GM12878 (cell line): ENCODE data around the gene BFSP1. TPM values are rescaled to one million over a fixed set of nuclear protein-coding genes. Genes with fewer than 3 reads are reported as not detected.

Experiments used
- ATAC-seq: fragments of 200-7000 bp; cut with Tn5 transposase; 3 replicates; pipeline ENCODE4 v1.9.1; 2020; ENCODE audit warnings: mild to moderate bottlenecking, moderate library complexity
- BruUV-seq: library from RNA; stranded (reverse); fragments of 400-500 nt; replicated peaks from 2 replicates; lab custom pipeline; 2021; lab: Mats Ljungman, UMichigan
- CTCF ChIA-PET: fragments of 300-600 bp; sonication (Branson Sonifier 250); formaldehyde crosslinking; extraction: SDS; loops from one replicate; lab custom pipeline; 2021; ENCODE audit warnings: inconsistent platforms; lab: Yijun Ruan, JAX
- POLR2A ChIA-PET: fragments of 350-600 bp; formaldehyde crosslinking; extraction: SDS; loops from one replicate; lab custom pipeline; 2021; ENCODE audit warnings: inconsistent platforms; lab: Charles Lee
- RAD21 ChIA-PET: fragments of 300-600 bp; sonication (Branson Sonifier 250); formaldehyde crosslinking; loops from one replicate; lab custom pipeline; 2023; ENCODE audit warnings: antibody characterized with exemption; ENCODE audit not compliant: unreplicated experiment; lab: Charles Lee
- SMC1A ChIA-PET: fragments of 300-600 bp; sonication (Branson Sonifier 250); formaldehyde crosslinking; loops from one replicate; lab custom pipeline; 2023; ENCODE audit not compliant: unreplicated experiment, uncharacterized antibody; lab: Charles Lee
- DNase-seq: peaks from one replicate; pipeline ENCODE4 v3.0.0-alpha.2; 2011; ENCODE audit warnings: low read depth, low spot score
- FAIRE-seq: peaks from 3 replicates; lab custom pipeline; 2011; peaks lifted over from hg19 to GRCh38; lab: Jason Lieb, UNC
- H2AFZ ChIP-seq: 2 replicates; pipeline ENCODE4 v1.6.0; 2011; ENCODE audit warnings: low read depth, low read length, control low read depth; ENCODE audit not compliant: control insufficient read depth
- H3K27ac ChIP-seq: 2 replicates; pipeline ENCODE4 v1.5.1; 2011; ENCODE audit warnings: control low read depth; ENCODE audit not compliant: control insufficient read depth, insufficient read depth
- H3K27me3 ChIP-seq, 2 experiments: replicated peaks in 1 of 2; 2 replicates each; pipeline versions ENCODE4 v1.6.0 to v1.6.1; 2011; ENCODE audit warnings: low read length in 1 of 2; ENCODE audit not compliant: control insufficient read depth in 2 of 2, insufficient read depth in 2 of 2
- H3K36me3 ChIP-seq, 2 experiments: 2 replicates each; pipeline ENCODE4 v1.5.1; 2011; ENCODE audit warnings: low read length in 1 of 2; ENCODE audit not compliant: control insufficient read depth in 2 of 2, insufficient read depth in 2 of 2
- H3K4me1 ChIP-seq: 2 replicates; pipeline ENCODE4 v1.6.1; 2011; ENCODE audit warnings: mild to moderate bottlenecking, low read length, moderate library complexity, mixed read lengths; ENCODE audit not compliant: control insufficient read depth, insufficient read depth
- H3K4me2 ChIP-seq: 2 replicates; pipeline ENCODE4 v1.6.0; 2011; ENCODE audit warnings: control low read depth; ENCODE audit not compliant: control insufficient read depth, insufficient read depth
- H3K4me3 ChIP-seq: fragments of 200-600 bp; sonication (generic); 2 replicates; pipeline ENCODE4 v1.5.1; 2016
- H3K79me2 ChIP-seq: 2 replicates; pipeline ENCODE4 v1.6.0; 2011; ENCODE audit warnings: low read length; ENCODE audit not compliant: control insufficient read depth, insufficient read depth
- H3K9ac ChIP-seq: 2 replicates; pipeline ENCODE4 v1.8.0; 2011; ENCODE audit warnings: low read length, control low read depth, mixed read lengths; ENCODE audit not compliant: control insufficient read depth, insufficient read depth
- H3K9me3 ChIP-seq: replicated peaks from 3 replicates; pipeline ENCODE4 v1.5.1; 2011; ENCODE audit warnings: mild to moderate bottlenecking, low read length; ENCODE audit not compliant: control insufficient read depth, insufficient read depth
- H4K20me1 ChIP-seq: 2 replicates; pipeline ENCODE4 v1.6.0; 2011; ENCODE audit not compliant: control insufficient read depth, insufficient read depth
- BMI1 ChIP-seq: fragments of 450-650 bp; IDR thresholded peaks from 2 replicates; pipeline ENCODE4 v1.6.1; 2016; ENCODE audit warnings: mild to moderate bottlenecking, moderate library complexity, borderline replicate concordance
- CBX3 ChIP-seq: fragments of 200-600 bp; sonication (generic); IDR thresholded peaks from 2 replicates; pipeline ENCODE4 v1.6.1; 2016; ENCODE audit warnings: low read depth, borderline replicate concordance
- E2F4 ChIP-seq: IDR thresholded peaks from 2 replicates; pipeline ENCODE4 v1.6.1; 2012; ENCODE audit warnings: low read depth, low read length, improper control_type of control experiment
- IRF3 ChIP-seq: fragments of 450-650 bp; IDR thresholded peaks from 2 replicates; pipeline ENCODE4 v1.6.1; 2014; ENCODE audit warnings: mild to moderate bottlenecking
- IRF5 ChIP-seq: fragments of 450-650 bp; IDR thresholded peaks from 2 replicates; pipeline ENCODE4 v1.6.1; 2017; ENCODE audit warnings: borderline replicate concordance
- MLLT1 ChIP-seq: fragments of 450-650 bp; IDR thresholded peaks from 2 replicates; pipeline ENCODE4 v1.6.1; 2016; ENCODE audit warnings: mild to moderate bottlenecking
- NKRF ChIP-seq: fragments of 450-650 bp; conservative IDR thresholded peaks from 2 replicates; pipeline ENCODE4 v1.6.1; 2017; ENCODE audit warnings: mild to moderate bottlenecking, moderate library complexity
- PAX8 ChIP-seq: fragments of 450-650 bp; IDR thresholded peaks from 2 replicates; pipeline ENCODE4 v1.6.1; 2017; ENCODE audit warnings: mild to moderate bottlenecking, moderate library complexity
- PML ChIP-seq: IDR thresholded peaks from 2 replicates; pipeline ENCODE4 v1.6.1; 2012; ENCODE audit warnings: low read length, inconsistent platforms
- RELB ChIP-seq: fragments of 450-650 bp; IDR thresholded peaks from 2 replicates; pipeline ENCODE4 v1.6.1; 2017; ENCODE audit warnings: low read depth, mild to moderate bottlenecking, moderate library complexity
- TCF12 ChIP-seq: IDR thresholded peaks from 2 replicates; pipeline ENCODE4 v1.6.1; 2011; ENCODE audit warnings: low read depth, mild to moderate bottlenecking, low read length
- TCF7 ChIP-seq: IDR thresholded peaks from 2 replicates; pipeline ENCODE4 v1.6.1; 2014; ENCODE audit warnings: antibody characterized with exemption, borderline replicate concordance
- USF1 ChIP-seq: IDR thresholded peaks from 2 replicates; pipeline ENCODE4 v1.6.1; 2011; ENCODE audit warnings: borderline replicate concordance, low read depth, mild to moderate bottlenecking, moderate library complexity, mixed read lengths, low read length; ENCODE audit not compliant: insufficient read depth; ENCODE audit errors: extremely low read length
- ZNF274 ChIP-seq: IDR thresholded peaks from one replicate; pipeline ENCODE4 v1.8.0; 2011; ENCODE audit not compliant: insufficient read length, insufficient read depth
- WGBS: methylation state at CpG from one replicate; pipeline ENCODE4 v1.1.6; 2016; ENCODE audit warnings: low lambda C conversion rate; ENCODE audit not compliant: insufficient replicate concordance, insufficient coverage; ENCODE audit errors: missing lambda C conversion rate; 5-methylcytosine and 5-hydroxymethylcytosine counted together
- in situ Hi-C: fragments of 300-500 bp; cut with MboI; formaldehyde crosslinking; loops from 9 replicates; pipeline ENCODE4 v1.14.3; 2018; ENCODE audit warnings: mixed read lengths
- intact Hi-C: fragments of 100-400 bp; cut with micrococcal nuclease; formaldehyde crosslinking; loops from one replicate; pipeline ENCODE4 v1.14.2; 2022; ENCODE audit not compliant: unreplicated experiment
- polyA plus RNA-seq, 11 experiments: library from polyadenylated mRNA; depleted of rRNA in 4 of 11; unstranded in 6 of 11; stranded (reverse) in 5 of 11; fragments of >200 nt; fragmentation: Nextera tagmentation in 4 of 11; fragmentation: Illumina TruSeq in 1 of 11; extraction: Ambion mirVana in 4 of 11; extraction: Trizol in 1 of 11; gene quantifications; 1 replicate in 1 of 11; 2 replicates in 10 of 11; pipeline versions ENCODE4 v1.2.1 to v1.2.3, GENCODE V29; 2011 to 2016; ENCODE audit warnings: inconsistent platforms in 2 of 11, missing spikeins in 2 of 11, low read depth in 1 of 11
- total RNA-seq, 4 experiments: library from RNA; depleted of rRNA in 3 of 4; stranded (reverse); fragments of >200 nt in 3 of 4; fragmentation: Illumina TruSeq in 1 of 4; extraction: Trizol in 1 of 4; gene quantifications; 2 replicates each; pipeline versions ENCODE4 v1.2.1 to v1.2.3, GENCODE V29; 2013 to 2021

BFSP1 gene
- total and polyA plus RNA-seq, 10 of the 15 experiments (the other 5 are each of a cell fraction or from before 2014, with no cell fraction given), result 0.06 to 0.22 (median 0.11) TPM; not detected in 3

- Histone ChIP-seq H3K4me3 (no peak overlapping the region), H3K36me3 (no peaks in the 10 kb centered on the region), H3K27me3 (no peaks in the 10 kb centered on the region), H2AFZ (no peak overlapping the region), H3K9ac (no peak overlapping the region), H4K20me1 (no peaks in the 10 kb centered on the region), H3K4me1 (peaks cover 4% of the 10 kb centered on the region; the same call in 1 of the 2 replicates), H3K4me2 (no peak overlapping the region), H3K9me3 (no peaks in the 10 kb centered on the region), H3K79me2 (peaks cover 6% of the 10 kb centered on the region), H3K27ac (no peak overlapping the region)
- ATAC-seq (no peak), DNase-seq (no peak), FAIRE-seq (no peak)
- WGBS, result 18% methylated on average over 3 of the region's 3 CpGs
- ChIA-PET SMC1A (interaction anchor here (0.6 to 0.7 kb wide), 2 partner anchors 29 to 77 kb away, joined by 4 read pairs; no protein-coding TSS in a partner anchor), RAD21 (no interaction called here), POLR2A (no interaction called here), CTCF (no interaction called here)
- in situ Hi-C loops, result no loop called here
- intact Hi-C loops, result no loop called here
- BruUV-seq, result no TSS peak
- no peak for TF ChIP-seq PAX8
- no peak for TF ChIP-seq TCF7
- no peak for TF ChIP-seq NKRF
- TF ChIP-seq CBX3, result no peak
- no peak for TF ChIP-seq ZNF274
- TF ChIP-seq TCF12, result no peak
- TF ChIP-seq RELB, result no peak
- TF ChIP-seq IRF5, result no peak
- TF ChIP-seq MLLT1, result no peak
- TF ChIP-seq E2F4, result no peak
- TF ChIP-seq IRF3, result no peak
- TF ChIP-seq USF1, result no peak
- no peak for TF ChIP-seq BMI1
- TF ChIP-seq PML, result no peak
These were observed 35.2 kb upstream of the BFSP1 start for GRCh38 chr20:17566345-17566744.
